Thoracic aorta (tissue), 2 donors: ENCODE results near the gene UBL4A. TPM values are rescaled to one million over a fixed set of nuclear protein-coding genes. Genes with fewer than 3 reads are reported as not detected.

Source experiments
- ATAC-seq: fragments of 150-250 bp; one replicate; pipeline ENCODE4 v1.8.0; 2017; ENCODE audit warnings: low read depth; ENCODE audit not compliant: insufficient number of reproducible peaks, low FRiP score
- DNase-seq: peaks from one replicate; pipeline ENCODE4 v3.0.0-alpha.2; 2020; ENCODE audit warnings: low spot score
- H3K27ac ChIP-seq, 2 donors: fragments of 200-600 bp; sonication (generic); 1 replicate in 1 of 2; 2 replicates in 1 of 2; pipeline ENCODE4 v1.5.1; 2016; ENCODE audit warnings: mild to moderate bottlenecking in 2 of 2, moderate library complexity in 2 of 2
- H3K27me3 ChIP-seq: fragments of 200-600 bp; sonication (generic); replicated peaks from 2 replicates; pipeline ENCODE4 v1.6.0; 2016; ENCODE audit warnings: mild to moderate bottlenecking; ENCODE audit not compliant: insufficient read depth
- H3K36me3 ChIP-seq: fragments of 200-600 bp; sonication (generic); one replicate; pipeline ENCODE4 v1.5.1; 2016
- H3K4me1 ChIP-seq, 2 donors: fragments of 200-600 bp; sonication (generic); 1 replicate in 1 of 2; 2 replicates in 1 of 2; pipeline versions ENCODE4 v1.5.1 to v1.6.0; 2016; ENCODE audit warnings: low read depth in 2 of 2, mild to moderate bottlenecking in 1 of 2; ENCODE audit not compliant: control insufficient read depth in 1 of 2
- H3K4me3 ChIP-seq: fragments of 200-600 bp; sonication (generic); 2 replicates; pipeline ENCODE4 v1.5.1; 2016; ENCODE audit warnings: mild to moderate bottlenecking
- H3K9me3 ChIP-seq: fragments of 200-600 bp; sonication (generic); 2 replicates; pipeline ENCODE4 v1.5.1; 2016
- total RNA-seq, 2 donors: library from RNA; depleted of rRNA; stranded (reverse); fragments of >200 nt; gene quantifications; one replicate each; pipeline versions ENCODE4 v1.1.0 to v1.2.3, GENCODE V29; 2016
- TF ChIP-seq, protein P1 (sequence below): fragments of 200-600 bp; sonication (generic); IDR thresholded peaks from one replicate; pipeline ENCODE4 v1.5.1; 2019; ENCODE audit warnings: antibody characterized with exemption

Gene UBL4A
- total RNA-seq, 2 donors from 2014 or later = 28.1 to 67.1 TPM

- Histone ChIP-seq H3K4me3 (no peak overlapping the region), H3K27me3 (no peaks in the 10 kb centered on the region), H3K4me1 (peaks cover 0 to 22% of the 10 kb centered on the region in 2 donors), H3K27ac (peak overlapping the region in 1 of 2 donors; percentile 86), H3K36me3 (peaks cover 7% of the 10 kb centered on the region), H3K9me3 (no peaks in the 10 kb centered on the region)
- TF ChIP-seq, protein P1, sequence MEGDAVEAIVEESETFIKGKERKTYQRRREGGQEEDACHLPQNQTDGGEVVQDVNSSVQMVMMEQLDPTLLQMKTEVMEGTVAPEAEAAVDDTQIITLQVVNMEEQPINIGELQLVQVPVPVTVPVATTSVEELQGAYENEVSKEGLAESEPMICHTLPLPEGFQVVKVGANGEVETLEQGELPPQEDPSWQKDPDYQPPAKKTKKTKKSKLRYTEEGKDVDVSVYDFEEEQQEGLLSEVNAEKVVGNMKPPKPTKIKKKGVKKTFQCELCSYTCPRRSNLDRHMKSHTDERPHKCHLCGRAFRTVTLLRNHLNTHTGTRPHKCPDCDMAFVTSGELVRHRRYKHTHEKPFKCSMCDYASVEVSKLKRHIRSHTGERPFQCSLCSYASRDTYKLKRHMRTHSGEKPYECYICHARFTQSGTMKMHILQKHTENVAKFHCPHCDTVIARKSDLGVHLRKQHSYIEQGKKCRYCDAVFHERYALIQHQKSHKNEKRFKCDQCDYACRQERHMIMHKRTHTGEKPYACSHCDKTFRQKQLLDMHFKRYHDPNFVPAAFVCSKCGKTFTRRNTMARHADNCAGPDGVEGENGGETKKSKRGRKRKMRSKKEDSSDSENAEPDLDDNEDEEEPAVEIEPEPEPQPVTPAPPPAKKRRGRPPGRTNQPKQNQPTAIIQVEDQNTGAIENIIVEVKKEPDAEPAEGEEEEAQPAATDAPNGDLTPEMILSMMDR = no peak
- no peak for ATAC-seq
- DNase-seq = no peak
These were observed 43.9 kb upstream of the UBL4A start for GRCh38 chrX:154530286-154530685.

DNA sequence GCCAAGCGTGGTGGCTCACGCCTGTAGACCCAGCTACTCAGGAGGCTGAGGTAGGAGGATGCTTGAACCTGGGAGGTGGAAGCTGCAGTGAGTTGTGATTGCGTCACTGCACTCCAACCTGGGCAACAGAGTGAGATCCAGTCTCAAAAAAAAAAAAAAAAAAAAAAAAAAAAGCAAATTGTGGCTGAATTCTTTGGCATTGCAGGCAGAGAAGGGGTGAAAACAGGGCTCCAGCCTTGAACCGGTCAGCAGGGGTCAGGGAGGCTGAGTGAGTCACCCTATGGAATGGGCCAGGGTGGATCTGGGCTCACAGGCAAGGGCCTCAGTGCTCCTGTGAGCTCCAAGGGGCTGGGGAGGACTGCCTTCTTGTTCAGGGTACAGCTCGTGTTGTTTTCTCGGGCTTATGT lies 42.8 kb upstream of the UBL4A start:
- TF ChIP-seq, protein P1 = no peak
- H3K4me3 ChIP-seq = no peak overlapping the region
- H3K27ac ChIP-seq = peak overlapping the region in 1 of 2 donors; percentile 86
- peaks cover 0 to 18% of the 10 kb centered on the region in 2 donors for H3K4me1 ChIP-seq
- ATAC-seq = no peak
- DNase-seq = no peak
- no peaks in the 10 kb centered on the region for H3K9me3 ChIP-seq
- peaks cover 4% of the 10 kb centered on the region for H3K36me3 ChIP-seq
- H3K27me3 ChIP-seq = no peaks in the 10 kb centered on the region

DNA sequence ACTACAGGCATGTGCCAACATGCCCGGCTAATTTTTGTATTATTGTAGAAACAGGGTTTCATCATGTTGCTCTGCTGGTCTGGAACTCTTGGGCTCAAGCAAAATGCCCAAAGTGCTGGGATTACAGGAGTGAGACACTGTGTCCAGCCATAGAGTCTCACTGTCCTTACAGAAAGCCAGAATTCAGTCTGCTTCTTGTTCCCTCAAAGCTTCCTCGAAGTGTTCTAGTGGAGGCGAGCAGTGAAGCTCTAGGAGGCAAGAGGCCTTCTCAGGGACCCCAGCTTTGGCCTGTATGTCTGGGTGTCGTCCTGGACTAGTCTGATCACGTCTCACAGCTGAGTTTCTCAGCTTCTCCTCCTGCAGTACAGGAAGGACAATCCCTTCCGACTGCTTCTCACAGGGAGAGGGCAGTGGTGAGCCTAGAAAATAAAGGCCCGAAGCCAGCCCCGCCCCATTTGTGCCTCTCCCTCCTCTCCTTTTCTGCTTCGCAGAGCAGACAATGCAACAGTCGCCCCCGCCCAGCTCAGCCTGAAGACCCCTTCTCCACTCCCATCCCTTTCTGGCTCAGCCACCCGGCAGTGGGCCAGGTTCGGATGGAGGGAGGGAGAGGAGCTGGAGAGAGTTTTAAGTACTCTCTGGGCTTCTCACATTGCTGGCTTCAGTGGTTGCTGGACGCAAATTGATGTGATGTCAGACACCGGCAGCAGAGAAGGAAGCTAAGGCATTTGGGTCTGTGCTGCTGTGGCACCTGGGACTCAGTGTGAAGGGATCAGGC lies 40.7 kb upstream of the UBL4A start:
- Histone ChIP-seq H3K4me1 (peaks cover 0 to 15% of the 10 kb centered on the region in 2 donors), H3K27me3 (no peaks in the 10 kb centered on the region), H3K27ac (peak overlapping the region; percentile 66 to 78), H3K36me3 (no peaks in the 10 kb centered on the region), H3K4me3 (peak overlapping the region; percentile 66), H3K9me3 (no peaks in the 10 kb centered on the region)
- DNase-seq (no peak), ATAC-seq (no peak)
- TF ChIP-seq, protein P1 = peak; percentile 31

GRCh38 chrX:154525606-154526490 lies 39.4 kb upstream of the UBL4A start:
- no peaks in the 10 kb centered on the region for H3K9me3 ChIP-seq
- H3K36me3 ChIP-seq = no peaks in the 10 kb centered on the region
- no peak for DNase-seq
- no peak for ATAC-seq
- peak overlapping the region in 1 of 2 donors; percentile 78 for H3K27ac ChIP-seq
- no peak overlapping the region for H3K4me3 ChIP-seq
- peaks cover 0 to 10% of the 10 kb centered on the region in 2 donors for H3K4me1 ChIP-seq
- TF ChIP-seq, protein P1 = no peak
- no peaks in the 10 kb centered on the region for H3K27me3 ChIP-seq

GRCh38 chrX:154519389-154519788 lies 33.0 kb upstream of the UBL4A start:
- no peaks in the 10 kb centered on the region for H3K27me3 ChIP-seq
- H3K27ac ChIP-seq = no peak overlapping the region
- DNase-seq (no peak), ATAC-seq (no peak)
- no peak overlapping the region for H3K4me3 ChIP-seq
- TF ChIP-seq, protein P1 = no peak
- H3K36me3 ChIP-seq = no peaks in the 10 kb centered on the region
- no peaks in the 10 kb centered on the region for H3K9me3 ChIP-seq
- peaks cover 3 to 13% of the 10 kb centered on the region in 2 donors for H3K4me1 ChIP-seq
